ENCODE results near the gene CYP2D6. TPM values are rescaled to one million over a fixed set of nuclear protein-coding genes. Genes with fewer than 3 reads are reported as not detected.

CYP2D6 gene
- total RNA-seq, 1 experiment from 2014 or later = 2.0 TPM

DNA sequence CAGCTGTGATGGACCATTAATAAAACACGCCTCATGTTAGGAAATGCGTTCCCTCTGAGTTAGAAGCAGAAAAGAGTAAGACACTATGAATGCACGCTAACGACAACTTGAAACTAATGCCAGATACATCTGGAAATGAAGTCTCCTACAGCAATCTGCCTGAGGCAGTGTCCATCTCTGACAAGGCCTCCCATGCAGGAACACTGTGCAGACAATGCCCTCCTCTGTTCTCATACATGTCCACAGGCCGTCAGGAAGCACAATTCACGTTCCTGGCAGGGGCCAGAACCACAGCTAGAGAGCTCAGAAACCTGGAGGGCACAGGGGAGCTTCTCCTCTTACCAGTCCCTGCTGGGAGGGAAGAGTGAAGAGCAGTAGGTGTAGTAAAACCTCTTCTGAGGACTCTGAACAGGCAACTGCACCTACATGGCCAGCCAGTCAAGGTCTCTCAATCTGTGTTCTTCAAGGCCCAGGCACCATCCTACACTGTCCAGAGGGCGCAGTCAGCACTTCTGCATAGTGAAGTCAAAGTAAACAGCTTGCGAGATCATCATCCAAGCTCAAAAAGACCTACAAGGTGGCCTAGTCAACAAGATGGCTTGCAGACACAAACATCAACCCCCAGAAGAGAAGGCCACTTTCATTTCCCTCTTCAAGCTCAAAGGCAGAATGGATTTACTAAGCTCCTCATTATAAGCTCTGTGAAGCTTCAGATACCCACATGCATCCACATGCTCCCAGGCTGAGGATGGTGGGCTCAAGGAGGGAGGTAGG is 41.5 kb upstream of the CYP2D6 start:
- peaks cover 34% of the 10 kb centered on the region for H3K36me3 Mint-ChIP-seq (ENCODE audit: insufficient read depth, unreplicated experiment)
- POLR2A ChIA-PET = interaction anchor here (0.5 to 0.8 kb wide), 2 partner anchors 21 to 97 kb away, joined by 3 to 6 read pairs; no protein-coding TSS in a partner anchor
- H3K4me3 Mint-ChIP-seq (ENCODE audit: unreplicated experiment) = no peak overlapping the region
- H3K4me1 Mint-ChIP-seq (ENCODE audit: insufficient read depth, unreplicated experiment) = peaks cover 6% of the 10 kb centered on the region
- intact Hi-C loops (cut with micrococcal nuclease) = no loop called here
- H3K9me3 Mint-ChIP-seq (ENCODE audit: unreplicated experiment) = no peaks in the 10 kb centered on the region
- CTCF ChIA-PET = interaction anchor here (1.4 to 3.7 kb wide), 3 partner anchors 92 to 302 kb away, joined by 3 to 36 read pairs (median 5); no protein-coding TSS in a partner anchor
- H3K27ac Mint-ChIP-seq (ENCODE audit: low read depth, unreplicated experiment) = peak overlapping the region; percentile 55
- BruUV-seq (replicated peaks) = no TSS peak
- DNase-seq (ENCODE audit: unreplicated experiment) = no peak
- TF ChIP-seq, protein P1, sequence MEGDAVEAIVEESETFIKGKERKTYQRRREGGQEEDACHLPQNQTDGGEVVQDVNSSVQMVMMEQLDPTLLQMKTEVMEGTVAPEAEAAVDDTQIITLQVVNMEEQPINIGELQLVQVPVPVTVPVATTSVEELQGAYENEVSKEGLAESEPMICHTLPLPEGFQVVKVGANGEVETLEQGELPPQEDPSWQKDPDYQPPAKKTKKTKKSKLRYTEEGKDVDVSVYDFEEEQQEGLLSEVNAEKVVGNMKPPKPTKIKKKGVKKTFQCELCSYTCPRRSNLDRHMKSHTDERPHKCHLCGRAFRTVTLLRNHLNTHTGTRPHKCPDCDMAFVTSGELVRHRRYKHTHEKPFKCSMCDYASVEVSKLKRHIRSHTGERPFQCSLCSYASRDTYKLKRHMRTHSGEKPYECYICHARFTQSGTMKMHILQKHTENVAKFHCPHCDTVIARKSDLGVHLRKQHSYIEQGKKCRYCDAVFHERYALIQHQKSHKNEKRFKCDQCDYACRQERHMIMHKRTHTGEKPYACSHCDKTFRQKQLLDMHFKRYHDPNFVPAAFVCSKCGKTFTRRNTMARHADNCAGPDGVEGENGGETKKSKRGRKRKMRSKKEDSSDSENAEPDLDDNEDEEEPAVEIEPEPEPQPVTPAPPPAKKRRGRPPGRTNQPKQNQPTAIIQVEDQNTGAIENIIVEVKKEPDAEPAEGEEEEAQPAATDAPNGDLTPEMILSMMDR (IDR thresholded peaks at IDR 0.05; ENCODE audit: unreplicated experiment) = no peak
- no peaks in the 10 kb centered on the region for H3K27me3 Mint-ChIP-seq (ENCODE audit: insufficient read depth, unreplicated experiment)

- H3K27ac Mint-ChIP-seq (ENCODE audit: low read depth, unreplicated experiment) = peak overlapping the region; percentile 55
- peaks cover 30% of the 10 kb centered on the region for H3K36me3 Mint-ChIP-seq (ENCODE audit: insufficient read depth, unreplicated experiment)
- CTCF ChIA-PET = interaction anchor here (1.5 to 3.7 kb wide), 2 partner anchors 92 to 266 kb away, joined by 3 to 36 read pairs; no protein-coding TSS in a partner anchor
- TF ChIP-seq, protein P1 (IDR thresholded peaks at IDR 0.05; ENCODE audit: unreplicated experiment) = no peak
- POLR2A ChIA-PET = interaction anchor here (0.5 kb wide), 1 partner anchor 22 kb away, joined by 3 read pairs; no protein-coding TSS in a partner anchor
- no peak for DNase-seq (ENCODE audit: unreplicated experiment)
- intact Hi-C loops (cut with micrococcal nuclease) = no loop called here
- no peaks in the 10 kb centered on the region for H3K9me3 Mint-ChIP-seq (ENCODE audit: unreplicated experiment)
- peaks cover 6% of the 10 kb centered on the region for H3K4me1 Mint-ChIP-seq (ENCODE audit: insufficient read depth, unreplicated experiment)
- no TSS peak for BruUV-seq (replicated peaks)
- H3K4me3 Mint-ChIP-seq (ENCODE audit: unreplicated experiment) = no peak overlapping the region
- H3K27me3 Mint-ChIP-seq (ENCODE audit: insufficient read depth, unreplicated experiment) = no peaks in the 10 kb centered on the region
These were observed 40.8 kb upstream of the CYP2D6 start for GRCh38 chr22:42171417-42171816.

DNA sequence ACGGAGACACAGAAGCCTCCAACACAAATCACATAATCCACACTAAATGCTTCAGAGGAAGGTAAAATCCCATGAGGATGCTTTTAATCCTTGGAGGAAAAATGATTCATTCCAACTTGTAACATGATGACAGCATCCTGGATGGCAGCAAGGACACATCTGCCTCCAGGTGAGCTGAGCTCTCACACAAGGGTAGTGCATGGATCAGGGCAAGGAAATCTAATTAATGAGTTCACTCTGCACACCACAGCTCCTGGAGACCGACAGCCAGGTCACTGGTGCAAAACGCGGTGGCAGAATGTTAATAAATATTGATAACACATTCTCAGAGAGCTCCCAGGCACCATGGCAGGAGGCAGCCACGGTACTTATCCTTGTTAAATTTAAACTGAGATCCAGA is 40.3 kb upstream of the CYP2D6 start:
- no peaks in the 10 kb centered on the region for H3K27me3 Mint-ChIP-seq (ENCODE audit: insufficient read depth, unreplicated experiment)
- peaks cover 6% of the 10 kb centered on the region for H3K4me1 Mint-ChIP-seq (ENCODE audit: insufficient read depth, unreplicated experiment)
- ChIA-PET POLR2A (no interaction called here), CTCF (interaction anchor here (0.6 to 3.7 kb wide), 3 partner anchors 53 to 267 kb away, joined by 3 to 36 read pairs (median 4); no protein-coding TSS in a partner anchor)
- intact Hi-C loops (cut with micrococcal nuclease) = no loop called here
- no peak for DNase-seq (ENCODE audit: unreplicated experiment)
- TF ChIP-seq, protein P1 (IDR thresholded peaks at IDR 0.05; ENCODE audit: unreplicated experiment) = no peak
- peak overlapping the region; percentile 27 for H3K27ac Mint-ChIP-seq (ENCODE audit: low read depth, unreplicated experiment)
- H3K4me3 Mint-ChIP-seq (ENCODE audit: unreplicated experiment) = no peak overlapping the region
- BruUV-seq (replicated peaks) = no TSS peak
- H3K36me3 Mint-ChIP-seq (ENCODE audit: insufficient read depth, unreplicated experiment) = peaks cover 33% of the 10 kb centered on the region
- H3K9me3 Mint-ChIP-seq (ENCODE audit: unreplicated experiment) = no peaks in the 10 kb centered on the region

- intact Hi-C loops (cut with micrococcal nuclease) = loop anchor here (1.0 to 5.0 kb wide), 4 partner anchors 98 to 268 kb away; no protein-coding TSS in a partner anchor
- peaks cover 6% of the 10 kb centered on the region for H3K4me1 Mint-ChIP-seq (ENCODE audit: insufficient read depth, unreplicated experiment)
- no TSS peak for BruUV-seq (replicated peaks)
- no peak overlapping the region for H3K4me3 Mint-ChIP-seq (ENCODE audit: unreplicated experiment)
- ChIA-PET POLR2A (interaction anchor here (0.6 kb wide), 1 partner anchor 270 kb away, joined by 3 read pairs; no protein-coding TSS in a partner anchor), CTCF (interaction anchor here (0.6 to 3.7 kb wide), 15 partner anchors 76 to 314 kb away, joined by 3 to 36 read pairs (median 4); partner anchors contain the start of gene NFAM1)
- peak; percentile 67 for DNase-seq (ENCODE audit: unreplicated experiment)
- peaks cover 31% of the 10 kb centered on the region for H3K36me3 Mint-ChIP-seq (ENCODE audit: insufficient read depth, unreplicated experiment)
- H3K9me3 Mint-ChIP-seq (ENCODE audit: unreplicated experiment) = no peaks in the 10 kb centered on the region
- H3K27ac Mint-ChIP-seq (ENCODE audit: low read depth, unreplicated experiment) = no peak overlapping the region
- no peaks in the 10 kb centered on the region for H3K27me3 Mint-ChIP-seq (ENCODE audit: insufficient read depth, unreplicated experiment)
- TF ChIP-seq, protein P1 (IDR thresholded peaks at IDR 0.05; ENCODE audit: unreplicated experiment) = peak; percentile 97
These were observed 38.5 kb upstream of the CYP2D6 start for GRCh38 chr22:42169055-42169469.

All from MCF 10A (cell line).